Adrenal gland (tissue), 12 donors: ENCODE data around the gene SLC43A2. TPM values are rescaled to one million over a fixed set of nuclear protein-coding genes. Genes with fewer than 3 reads are reported as not detected.

ENCODE experiments used
- DNase-seq, 7 donors: peaks; one replicate each; pipeline ENCODE4 v3.0.0-alpha.2; 2019 to 2020
- H3K27ac ChIP-seq, 5 donors: fragments of 200-600 bp; sonication (generic) in 4 of 5; 1 replicate in 3 of 5; 2 replicates in 2 of 5; pipeline versions ENCODE4 v1.5.1 to v1.8.0; 2016 to 2020; ENCODE audit warnings: mild to moderate bottlenecking in 1 of 5
- H3K27me3 ChIP-seq: fragments of 200-600 bp; 2 replicates; pipeline ENCODE4 v1.8.0; 2021
- H3K36me3 ChIP-seq, 2 donors: fragments of 200-600 bp; replicated peaks in 1 of 2; 1 replicate in 1 of 2; 2 replicates in 1 of 2; pipeline versions ENCODE4 v1.5.1 to v1.8.0; 2018 to 2022
- H3K4me1 ChIP-seq, 2 donors: fragments of 200-600 bp; replicated peaks in 1 of 2; 1 replicate in 1 of 2; 2 replicates in 1 of 2; pipeline versions ENCODE4 v1.5.1 to v1.8.0; 2018 to 2021
- H3K4me3 ChIP-seq, 4 donors: fragments of 200-600 bp; sonication (generic) in 3 of 4; one replicate each; pipeline ENCODE4 v1.5.1; 2016 to 2018
- H3K9me3 ChIP-seq, 3 donors: fragments of 200-600 bp; sonication (generic) in 1 of 3; replicated peaks in 1 of 3; 1 replicate in 2 of 3; 2 replicates in 1 of 3; pipeline versions ENCODE4 v1.5.1 to v1.8.0; 2016 to 2021
- CTCF ChIP-seq, 6 experiments: fragments of 450-650 bp in 4 of 6; fragments of 200-600 bp in 2 of 6; sonication (generic) in 1 of 6; IDR thresholded peaks; 1 replicate in 5 of 6; 2 replicates in 1 of 6; pipeline versions ENCODE4 v1.5.1 to v1.8.0; 2016 to 2021; ENCODE audit warnings: antibody characterized with exemption in 6 of 6, mild to moderate bottlenecking in 2 of 6, moderate library complexity in 1 of 6
- POLR2A ChIP-seq, 2 donors: fragments of 450-650 bp; IDR thresholded peaks; one replicate each; pipeline ENCODE4 v1.6.1; 2017; ENCODE audit warnings: antibody characterized with exemption in 2 of 2, mild to moderate bottlenecking in 2 of 2, moderate library complexity in 1 of 2
- WGBS, 4 donors: extraction: QIAGEN DNeasy Blood & Tissue Kit in 2 of 4; methylation state at CpG; one replicate each; pipeline versions ENCODE4 v1.1.5 to v1.1.7; 2013 to 2017; 5-methylcytosine and 5-hydroxymethylcytosine counted together
- intact Hi-C, 2 donors: fragments of 100-400 bp; cut with DNase I; formaldehyde crosslinking; loops; one replicate each; pipeline versions ENCODE4 v1.14.1 to v1.15.0; 2022 to 2023
- polyA plus RNA-seq, 3 donors: library from polyadenylated mRNA; stranded (reverse); fragments of 200-250 nt in 2 of 3; fragments of 350-450 nt in 1 of 3; fragmentation: Illumina TruSeq in 1 of 3; extraction: RNeasy Lipid Tissue Mini Kit (QIAGEN cat#74804) in 1 of 3; gene quantifications; one replicate each; pipeline ENCODE4 v1.2.3, GENCODE V29; 2013 to 2014
- total RNA-seq, 9 donors: library from RNA; depleted of rRNA in 4 of 9; stranded (reverse); fragments of >200 nt in 4 of 9; fragments of 120-200 nt in 1 of 9; fragmentation: NEBNext Ultra II Directional in 1 of 9; extraction: Animal tissue kit (Norgen Biotek cat#: 25700) in 1 of 9; gene quantifications; one replicate each; pipeline versions ENCODE4 v1.1.0 to v1.2.4, GENCODE V29; 2013 to 2023
- donor health status: healthy with polysubstance abuse.
- donor health status: Bipolar disorder and iron deficiency.
- donor health status: DM: yes; HTN: yes; CAD: no.
- donor health status: DM: no; HTN: no; CAD: no.
- donor health status: DM: no; HTN: no; CAD: no.
- donor health status: DM: yes; HTN: yes; CAD: no.

The SLC43A2 gene
- total and polyA plus RNA-seq, 12 donors: 4.8 to 32.5 (median 15.6) TPM

- Histone ChIP-seq H3K36me3 (no peaks in the 10 kb centered on the region), H3K4me1 (peaks cover 8 to 28% of the 10 kb centered on the region in 2 donors), H3K27ac (no peak overlapping the region), H3K4me3 (no peak overlapping the region), H3K27me3 (no peaks in the 10 kb centered on the region), H3K9me3 (no peaks in the 10 kb centered on the region)
- WGBS, 4 donors: 91 to 94% (median 92%) methylated on average over 7 to 14 of the region's 14 CpGs
- intact Hi-C loops: no loop called here
- no peak for DNase-seq
- TF ChIP-seq POLR2A (IDR thresholded peaks at IDR 0.05): no peak
- TF ChIP-seq CTCF (IDR thresholded peaks at IDR 0.05): no peak
These were observed 5.5 kb downstream of the SLC43A2 start for GRCh38 chr17:1623057-1623630.

- Histone ChIP-seq H3K36me3 (no peaks in the 10 kb centered on the region), H3K4me1 (peaks cover 0 to 25% of the 10 kb centered on the region in 2 donors), H3K27ac (peak overlapping the region in 1 of 5 donors; percentile 57), H3K9me3 (no peaks in the 10 kb centered on the region), H3K27me3 (no peaks in the 10 kb centered on the region), H3K4me3 (no peak overlapping the region)
- 78 to 89% (median 79%) methylated on average over 10 to 22 of the region's 22 CpGs for WGBS, 4 donors
- no peak for DNase-seq
- TF ChIP-seq POLR2A (IDR thresholded peaks at IDR 0.05) (no peak), CTCF (IDR thresholded peaks at IDR 0.05) (no peak)
- intact Hi-C loops: no loop called here
These were observed 7.2 kb downstream of the SLC43A2 start for GRCh38 chr17:1621273-1621954.

GRCh38 chr17:1620486-1620885 lies 8.1 kb downstream of the SLC43A2 start:
- Histone ChIP-seq H3K27ac (no peak overlapping the region), H3K36me3 (no peaks in the 10 kb centered on the region), H3K9me3 (no peaks in the 10 kb centered on the region), H3K4me3 (no peak overlapping the region), H3K4me1 (peaks cover 0 to 16% of the 10 kb centered on the region in 2 donors), H3K27me3 (no peaks in the 10 kb centered on the region)
- WGBS, 4 donors: 85 to 91% (median 90%) methylated on average over 4 to 13 of the region's 13 CpGs
- TF ChIP-seq CTCF (IDR thresholded peaks at IDR 0.05) (no peak), POLR2A (IDR thresholded peaks at IDR 0.05) (no peak)
- intact Hi-C loops: no loop called here
- no peak for DNase-seq

DNA sequence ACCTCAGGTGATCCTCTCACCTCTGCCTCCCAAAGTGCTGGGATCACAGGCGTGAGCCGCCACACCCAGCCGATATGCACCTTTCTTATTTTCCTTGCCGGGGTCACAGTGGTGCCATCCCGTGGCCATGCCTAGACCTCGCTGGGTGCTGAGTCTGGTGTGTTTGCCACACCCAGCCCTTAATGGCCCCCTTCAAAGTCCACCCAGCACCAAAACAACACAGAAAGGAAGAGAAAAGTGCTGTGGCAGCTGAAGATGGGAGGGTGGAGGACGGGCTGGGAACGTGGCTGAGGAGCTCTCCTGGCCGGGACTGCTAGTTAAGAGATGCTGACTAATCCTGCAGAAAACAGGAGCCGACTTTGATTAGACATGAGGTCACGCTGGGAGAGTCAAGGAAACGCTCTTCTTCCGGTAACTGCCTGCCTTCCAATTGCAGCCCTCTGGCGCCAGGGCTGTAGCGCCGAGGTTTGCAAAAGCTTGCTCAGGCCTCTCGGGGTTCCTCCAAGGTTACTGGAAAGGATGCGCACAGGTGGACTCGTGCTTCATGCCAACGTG lies 10.9 kb downstream of the SLC43A2 start:
- H3K4me1 ChIP-seq: peaks cover 0 to 11% of the 10 kb centered on the region in 2 donors
- no peaks in the 10 kb centered on the region for H3K9me3 ChIP-seq
- H3K27me3 ChIP-seq: no peaks in the 10 kb centered on the region
- peak; percentile 56 to 82 (median 79) for DNase-seq
- intact Hi-C loops: no loop called here
- TF ChIP-seq POLR2A (IDR thresholded peaks at IDR 0.05) (peak in 1 of 2 donors; percentile 36), CTCF (IDR thresholded peaks at IDR 0.05) (peak in 4 of 6 experiments; percentile 5 to 19 (median 14))
- WGBS, 4 donors: 20 to 52% (median 30%) methylated on average over 14 to 20 of the region's 20 CpGs
- peak overlapping the region; percentile 23 to 83 (median 54) for H3K27ac ChIP-seq
- H3K36me3 ChIP-seq: peaks cover 0 to under 1% of the 10 kb centered on the region in 2 donors
- H3K4me3 ChIP-seq: peak overlapping the region in 1 of 4 donors; percentile 5
